Skin epidermis (tissue), 12 donors: ENCODE measurements around the gene ROBO4.

ENCODE experiments used
- H3K27ac ChIP-seq, 21 experiments: fragments of 200-600 bp; sonication (generic) in 11 of 21; one replicate each; pipeline ENCODE4 v1.5.0; 2020; ENCODE audit warnings: mild to moderate bottlenecking in 3 of 21, inconsistent platforms in 2 of 21, moderate library complexity in 2 of 21
- H3K4me3 ChIP-seq, 7 experiments: fragments of 200-600 bp; sonication (generic) in 2 of 7; one replicate each; pipeline ENCODE4 v1.5.0; 2020; ENCODE audit warnings: inconsistent platforms in 2 of 7, mild to moderate bottlenecking in 2 of 7, moderate library complexity in 1 of 7

The ROBO4 gene

DNA sequence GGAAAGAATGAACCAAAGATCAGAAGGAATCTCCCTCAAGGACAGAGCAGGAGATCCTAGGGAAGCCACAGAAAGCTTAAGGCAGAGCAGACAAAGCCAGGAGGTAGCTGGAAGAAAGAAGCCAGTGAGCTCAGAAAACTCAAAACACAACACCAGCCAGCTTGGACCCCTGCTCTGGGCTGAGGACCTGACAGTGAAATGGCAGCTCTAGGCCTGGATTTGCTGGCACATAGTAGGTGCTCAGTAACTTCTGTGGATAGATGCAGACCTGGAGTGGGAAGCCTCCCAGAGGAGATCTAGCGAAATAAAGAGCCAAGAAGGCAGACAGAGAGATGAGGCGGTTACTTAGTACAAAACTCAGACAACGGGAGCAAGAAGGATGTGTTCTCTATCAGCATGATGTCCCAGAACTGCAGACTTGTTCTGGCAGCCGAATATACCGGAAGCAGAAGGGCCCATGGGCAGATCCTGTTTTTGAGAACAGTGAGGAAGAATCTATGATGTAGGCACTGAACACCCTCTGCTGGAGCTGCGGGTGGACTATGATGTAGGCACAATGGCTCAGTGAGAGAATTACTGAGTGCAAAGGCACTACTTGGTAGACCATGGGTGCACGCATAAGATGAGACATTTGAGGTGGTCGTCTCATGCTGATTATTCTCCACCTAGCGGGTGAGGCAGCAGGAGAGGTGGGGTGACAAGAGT is 4.8 kb downstream of the ROBO4 start:
- peak overlapping the region in 2 of 21 experiments; percentile 11 to 29 for H3K27ac ChIP-seq

DNA sequence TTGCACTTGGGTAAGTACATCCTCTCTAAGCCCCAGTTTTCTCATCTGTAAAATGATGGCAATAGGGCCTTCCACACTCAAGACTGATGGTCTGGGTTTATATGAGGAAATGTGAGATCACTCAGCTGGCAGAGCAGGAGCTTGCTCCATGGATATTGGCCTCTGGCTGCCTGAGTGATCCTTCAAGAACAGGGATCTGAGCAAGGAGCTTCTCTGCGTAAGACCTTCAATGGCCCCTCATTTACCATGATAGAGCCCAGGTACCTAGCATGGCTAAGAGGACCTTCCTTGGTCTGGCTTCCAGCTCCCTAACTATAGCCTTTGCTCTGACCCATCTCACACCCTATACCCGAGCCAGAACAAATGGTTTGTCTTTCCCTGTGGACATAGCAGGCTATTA is 5.5 kb downstream of the ROBO4 start:
- peak overlapping the region in 1 of 21 experiments; percentile 11 for H3K27ac ChIP-seq
- H3K4me3 ChIP-seq, result no peak overlapping the region

More for the DNA sequence above, 4.8 kb downstream of the ROBO4 start:
- H3K4me3 ChIP-seq, result no peak overlapping the region

DNA sequence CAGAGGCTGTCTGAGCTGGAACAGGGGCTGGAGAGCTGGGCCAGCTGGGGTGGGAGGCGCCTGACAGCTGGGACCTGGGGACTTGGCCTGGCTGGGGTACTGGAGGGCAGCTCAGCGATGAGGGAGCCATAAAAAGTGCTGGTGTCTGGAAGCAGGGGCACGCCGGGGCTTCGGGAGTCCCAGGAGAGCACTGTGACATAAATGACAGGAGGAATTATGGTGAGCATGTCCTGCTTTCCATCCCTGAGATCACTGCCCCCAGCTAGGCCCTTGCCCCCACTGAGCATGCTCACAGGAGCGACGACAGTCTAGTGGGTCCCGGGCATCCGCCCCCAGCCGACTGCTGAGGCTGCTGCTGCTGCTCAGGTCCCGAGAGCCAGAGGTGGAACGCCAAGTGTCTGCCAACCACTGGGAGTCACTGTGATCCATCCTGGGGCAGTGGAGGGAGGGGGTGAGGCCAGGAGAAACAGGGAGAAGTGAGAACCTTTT is 6.2 kb downstream of the ROBO4 start:
- no peak overlapping the region for H3K4me3 ChIP-seq
- peak overlapping the region in 1 of 21 experiments; percentile 35 for H3K27ac ChIP-seq

DNA sequence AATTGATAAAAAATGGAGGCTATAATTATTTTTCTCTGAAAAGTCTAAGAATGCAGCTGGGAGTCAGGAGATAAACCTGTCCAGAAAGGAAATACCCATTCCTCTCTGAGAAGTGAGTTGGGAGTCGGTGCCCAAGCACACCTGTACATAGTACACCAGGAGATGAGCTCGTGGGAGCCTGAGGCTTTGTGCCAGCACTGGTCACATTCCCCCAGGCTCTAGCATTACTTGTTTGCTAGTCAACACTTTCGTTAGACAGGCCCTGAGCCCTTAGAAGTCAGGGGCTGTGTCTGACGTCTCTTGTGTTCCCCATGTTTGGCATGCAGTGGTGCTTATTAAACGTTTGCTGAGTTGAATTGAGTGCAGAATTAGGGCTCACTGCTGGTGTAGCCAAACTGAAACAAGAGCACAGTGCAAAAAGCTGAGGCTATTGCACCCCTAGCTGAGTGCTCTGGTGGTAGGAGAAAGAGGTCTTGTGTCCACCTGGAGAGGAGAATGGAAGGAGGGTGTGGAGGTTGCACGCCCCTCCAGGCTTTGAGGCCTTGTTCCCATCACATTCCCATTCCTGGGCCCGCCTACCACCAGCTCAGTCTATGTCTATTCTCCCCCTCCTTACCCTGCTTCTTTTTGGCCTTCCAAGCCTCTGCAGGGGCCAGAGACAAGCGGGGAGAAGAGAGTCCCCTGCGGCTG is 6.8 kb downstream of the ROBO4 start:
- Histone ChIP-seq H3K4me3 (no peak overlapping the region), H3K27ac (peak overlapping the region in 1 of 21 experiments; percentile 35)

GRCh38 chr11:124890151-124890550 is 7.5 kb downstream of the ROBO4 start:
- Histone ChIP-seq H3K4me3 (no peak overlapping the region), H3K27ac (peak overlapping the region in 1 of 21 experiments; percentile 63)

DNA sequence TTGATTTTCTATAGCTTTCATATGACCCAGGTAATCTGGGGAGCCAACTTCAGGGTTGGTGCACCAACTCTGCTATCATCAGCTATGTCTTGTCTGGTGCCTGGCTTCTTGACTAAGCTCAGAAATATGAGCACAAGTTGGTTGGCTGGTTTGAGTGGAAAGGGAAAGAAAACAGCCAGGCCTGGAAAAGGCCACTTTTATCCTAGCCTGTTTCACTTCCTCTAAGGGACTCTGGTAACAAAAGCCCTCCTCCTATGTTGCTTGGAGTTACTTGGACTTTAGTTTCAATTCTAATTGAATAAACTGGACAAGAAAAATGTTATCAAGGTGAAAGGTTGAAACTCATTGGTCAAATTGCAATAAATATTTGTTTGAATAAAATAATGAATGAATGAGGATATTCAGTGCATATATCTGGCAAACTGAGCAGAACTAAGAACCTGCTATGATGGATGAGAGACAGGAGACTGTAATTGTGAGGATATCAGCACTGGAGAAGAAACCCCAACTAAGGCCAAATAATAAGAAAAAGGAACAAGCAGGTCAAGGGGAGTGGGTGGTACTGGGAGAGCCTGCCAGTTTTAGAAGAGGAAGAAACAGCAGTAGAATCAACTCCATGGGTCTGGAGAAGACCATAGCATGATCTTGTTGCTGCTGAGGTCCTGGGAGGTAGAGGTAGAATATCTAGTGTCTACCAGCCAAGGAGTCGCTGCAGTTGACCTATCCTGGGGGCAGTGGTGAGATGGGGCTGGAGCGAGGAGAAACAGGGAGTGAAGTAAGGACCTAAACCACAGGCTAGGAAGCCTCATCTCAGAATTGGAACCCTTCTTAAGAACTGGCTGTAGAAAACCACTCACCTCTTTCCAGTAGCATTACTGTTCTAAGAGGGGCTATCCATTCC is 8.2 kb downstream of the ROBO4 start:
- H3K27ac ChIP-seq, result peak overlapping the region in 1 of 21 experiments; percentile 63
- no peak overlapping the region for H3K4me3 ChIP-seq

DNA sequence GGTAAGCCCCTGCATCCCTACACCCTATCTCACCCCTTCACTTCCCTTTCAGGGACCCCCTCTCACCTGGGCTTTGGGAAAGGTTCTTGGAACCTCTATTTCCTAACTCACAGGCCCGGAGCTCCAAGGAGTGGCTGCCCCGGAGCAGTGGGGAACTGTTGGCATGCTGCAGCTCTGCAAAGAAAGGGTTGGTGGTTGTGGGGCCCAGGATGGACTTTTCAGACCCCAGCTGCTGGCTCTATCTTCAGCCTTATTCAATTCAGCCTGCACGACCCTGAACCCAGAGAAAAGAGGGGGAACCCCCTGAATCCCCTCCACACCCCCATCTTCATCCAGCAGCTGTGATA is 10.0 kb downstream of the ROBO4 start:
- Histone ChIP-seq H3K27ac (no peak overlapping the region), H3K4me3 (no peak overlapping the region)

GRCh38 chr11:124886978-124887666 is 10.5 kb downstream of the ROBO4 start:
- Histone ChIP-seq H3K4me3 (no peak overlapping the region), H3K27ac (no peak overlapping the region)

- no peak overlapping the region for H3K27ac ChIP-seq
These were observed 11.2 kb downstream of the ROBO4 start for GRCh38 chr11:124886476-124886875.

DNA sequence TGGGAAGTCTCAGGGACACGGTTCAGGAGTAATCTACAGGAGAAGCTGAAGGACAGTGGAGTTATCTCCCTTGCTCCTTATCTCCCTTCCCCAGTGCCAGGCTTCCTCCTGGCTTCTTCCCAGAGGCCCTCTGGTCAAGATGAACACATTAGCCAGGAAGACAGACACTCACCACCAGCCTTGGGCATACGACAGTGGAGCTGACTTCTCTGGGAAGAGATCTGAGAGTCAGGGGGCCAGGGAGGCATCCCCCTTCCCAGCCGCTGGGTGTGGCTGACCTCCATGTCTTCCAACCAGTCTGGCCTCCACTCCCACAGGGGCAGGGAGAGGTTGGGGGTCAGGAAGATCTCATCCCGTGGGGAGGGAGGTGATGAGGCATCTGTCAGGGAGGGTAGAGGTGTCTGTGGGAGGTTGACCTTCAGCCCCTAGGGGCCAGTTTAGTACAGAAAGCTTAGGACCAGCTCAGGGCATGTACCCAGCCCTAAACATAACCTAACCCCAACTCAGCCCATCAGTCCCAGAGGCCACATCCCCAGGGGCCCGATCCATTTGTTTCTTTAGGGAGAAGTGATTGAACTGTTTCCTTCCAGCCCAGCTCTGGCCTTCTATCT is 12.7 kb downstream of the ROBO4 start:
- no peak overlapping the region for H3K27ac ChIP-seq
- no peak overlapping the region for H3K4me3 ChIP-seq

More at GRCh38 chr11:124886476-124886875, 11.2 kb downstream of the ROBO4 start:
- H3K4me3 ChIP-seq, result no peak overlapping the region

DNA sequence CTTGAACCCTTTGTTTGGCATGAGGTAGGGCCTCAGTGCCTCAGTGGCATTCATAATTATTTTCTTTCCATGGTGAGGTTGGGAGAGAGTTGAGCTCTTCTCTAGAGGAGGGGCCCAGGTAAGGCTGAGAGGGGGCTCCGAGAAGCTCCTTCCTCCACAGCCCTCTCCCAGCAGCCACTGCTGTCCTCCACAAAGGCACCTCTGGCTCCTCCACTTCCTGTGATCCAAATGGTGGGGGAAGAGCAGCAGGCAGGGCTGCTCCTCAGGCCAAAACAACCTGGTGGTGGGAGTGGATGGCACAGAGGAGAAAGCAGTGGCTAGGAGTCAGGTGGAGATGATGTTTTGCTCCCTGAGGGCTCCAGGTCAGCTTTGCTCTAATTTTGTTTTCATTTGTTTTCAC is 13.3 kb downstream of the ROBO4 start:
- Histone ChIP-seq H3K4me3 (no peak overlapping the region), H3K27ac (no peak overlapping the region)

DNA sequence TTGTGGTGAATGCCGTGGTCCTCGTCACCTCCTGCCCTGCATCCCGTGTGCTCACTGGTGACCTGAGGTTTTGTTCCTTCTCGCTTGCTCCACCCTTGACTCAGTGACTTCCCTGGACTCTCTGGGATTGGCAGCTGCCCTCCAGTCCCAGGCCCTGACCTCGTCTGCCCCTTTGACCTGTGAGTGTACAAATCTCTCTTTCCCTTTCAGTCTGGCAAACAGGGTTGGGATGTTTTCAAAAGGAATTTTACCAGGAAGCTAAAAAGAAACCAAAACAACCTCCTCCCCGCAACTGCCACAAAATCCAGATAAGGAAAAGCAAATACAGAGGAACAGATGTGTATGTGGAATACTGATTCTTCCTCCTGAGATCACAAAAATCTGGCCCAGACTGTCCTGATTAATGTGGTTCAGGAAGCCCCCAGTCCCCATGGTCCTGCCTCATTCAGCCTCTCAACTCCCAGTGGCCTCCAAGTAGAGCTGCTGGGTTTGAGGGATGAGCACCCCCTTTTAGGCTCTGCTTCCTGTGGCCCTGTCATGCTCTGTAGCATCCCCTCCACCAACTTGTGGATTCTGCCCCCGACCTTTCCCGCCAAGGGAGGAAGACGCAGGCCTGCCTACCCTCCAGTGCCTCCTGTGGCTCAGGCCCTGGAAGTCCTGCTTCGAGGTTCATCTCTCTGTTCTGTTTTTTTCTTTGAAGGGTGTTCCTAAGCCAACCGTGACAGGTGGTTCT is 15.2 kb downstream of the ROBO4 start:
- Histone ChIP-seq H3K27ac (peak overlapping the region in 4 of 21 experiments; percentile 19 to 54 (median 36)), H3K4me3 (no peak overlapping the region)

DNA sequence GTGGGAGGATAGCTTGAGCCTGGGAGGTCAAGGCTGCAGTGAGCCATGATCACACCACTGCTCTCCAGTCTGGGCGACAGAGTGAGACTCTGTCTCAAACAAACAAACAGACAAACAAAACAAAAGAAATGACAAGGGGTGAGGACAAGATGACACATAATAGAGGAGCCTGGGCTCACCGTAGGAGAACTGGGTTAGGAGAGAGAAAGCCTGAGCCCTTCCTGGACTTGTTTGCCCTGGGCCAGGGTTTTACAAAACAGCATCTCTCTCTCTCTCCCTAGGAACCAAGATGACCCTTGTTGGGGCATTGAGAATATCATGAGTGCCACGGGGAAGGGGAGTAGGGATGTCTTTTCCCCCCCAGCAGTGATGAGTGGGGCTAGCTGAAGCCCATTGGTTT is 16.7 kb downstream of the ROBO4 start:
- H3K4me3 ChIP-seq, result no peak overlapping the region

DNA sequence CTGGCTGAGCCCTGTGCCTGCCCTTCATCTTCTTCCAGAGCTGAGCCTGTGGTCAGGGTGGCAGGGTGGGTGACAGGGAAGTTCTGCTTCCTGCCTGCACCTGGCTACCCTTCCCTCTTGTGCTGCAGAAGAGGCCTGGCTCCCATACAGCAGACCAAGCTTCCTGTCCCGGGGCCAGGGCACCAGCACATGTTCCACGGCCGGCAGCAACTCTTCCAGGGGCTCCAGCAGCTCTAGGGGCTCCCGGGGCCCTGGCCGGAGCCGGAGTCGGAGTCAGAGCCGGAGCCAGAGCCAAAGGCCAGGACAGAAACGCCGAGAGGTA is 17.4 kb downstream of the ROBO4 start:
- no peak overlapping the region for H3K4me3 ChIP-seq
- no peak overlapping the region for H3K27ac ChIP-seq

More for the DNA sequence above, 16.7 kb downstream of the ROBO4 start:
- no peak overlapping the region for H3K27ac ChIP-seq

GRCh38 chr11:124879493-124880289 is 18.0 kb downstream of the ROBO4 start:
- H3K4me3 ChIP-seq, result no peak overlapping the region
- no peak overlapping the region for H3K27ac ChIP-seq

DNA sequence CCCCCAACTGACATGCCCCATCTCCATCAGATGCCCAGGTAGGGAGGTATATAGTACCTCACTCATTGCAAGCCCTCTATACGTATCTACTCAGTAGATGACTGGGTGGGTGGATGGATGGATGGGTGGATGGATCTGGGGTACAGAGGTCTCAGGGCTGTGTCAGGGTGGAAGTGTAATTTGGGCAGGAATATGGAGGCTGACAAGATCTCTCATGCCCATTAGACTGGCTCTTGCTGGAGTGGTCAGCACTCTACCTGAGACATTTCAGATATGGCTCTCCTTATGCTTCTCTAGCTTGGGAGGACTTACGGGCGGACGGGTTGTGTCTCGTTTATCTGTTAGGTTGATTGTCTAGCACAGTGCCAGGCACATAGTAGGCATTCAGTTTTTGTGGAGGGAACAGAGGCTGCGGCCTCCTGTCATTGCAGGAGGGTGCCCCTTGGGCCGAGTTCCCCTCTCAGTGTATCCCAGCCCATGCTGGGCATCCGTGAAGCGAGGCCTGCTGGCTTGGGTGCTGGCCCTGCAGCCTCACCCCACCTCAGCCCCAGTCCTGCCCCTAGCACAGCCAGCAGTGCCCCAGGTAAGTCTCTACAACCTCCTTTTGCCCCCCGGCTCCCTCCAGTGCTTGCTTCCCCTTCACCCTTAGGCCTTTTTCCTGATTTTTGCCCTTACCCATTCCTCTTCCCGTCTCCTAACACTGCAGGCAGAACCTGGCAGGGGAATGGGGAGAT is 18.7 kb downstream of the ROBO4 start:
- H3K27ac ChIP-seq, result no peak overlapping the region

More for the DNA sequence above, 18.7 kb downstream of the ROBO4 start:
- H3K4me3 ChIP-seq, result no peak overlapping the region
